ENCODE results near the gene PALB2.

PALB2 gene

DNA sequence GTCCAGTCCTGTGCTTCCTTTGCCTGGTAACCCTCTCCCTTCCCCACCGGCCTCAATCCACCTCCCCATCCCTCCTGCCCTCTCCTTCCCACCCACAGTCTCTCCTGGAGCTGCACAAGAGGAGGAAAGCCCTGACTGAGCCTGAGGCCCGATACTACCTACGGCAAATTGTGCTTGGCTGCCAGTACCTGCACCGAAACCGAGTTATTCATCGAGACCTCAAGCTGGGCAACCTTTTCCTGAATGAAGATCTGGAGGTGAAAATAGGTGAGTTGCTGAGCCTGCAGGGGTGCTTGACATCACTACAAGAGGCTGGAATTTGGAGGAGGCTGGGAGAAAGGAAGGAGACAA, 38.9 kb upstream of the PALB2 start:
- TF ChIP-seq, protein P1, sequence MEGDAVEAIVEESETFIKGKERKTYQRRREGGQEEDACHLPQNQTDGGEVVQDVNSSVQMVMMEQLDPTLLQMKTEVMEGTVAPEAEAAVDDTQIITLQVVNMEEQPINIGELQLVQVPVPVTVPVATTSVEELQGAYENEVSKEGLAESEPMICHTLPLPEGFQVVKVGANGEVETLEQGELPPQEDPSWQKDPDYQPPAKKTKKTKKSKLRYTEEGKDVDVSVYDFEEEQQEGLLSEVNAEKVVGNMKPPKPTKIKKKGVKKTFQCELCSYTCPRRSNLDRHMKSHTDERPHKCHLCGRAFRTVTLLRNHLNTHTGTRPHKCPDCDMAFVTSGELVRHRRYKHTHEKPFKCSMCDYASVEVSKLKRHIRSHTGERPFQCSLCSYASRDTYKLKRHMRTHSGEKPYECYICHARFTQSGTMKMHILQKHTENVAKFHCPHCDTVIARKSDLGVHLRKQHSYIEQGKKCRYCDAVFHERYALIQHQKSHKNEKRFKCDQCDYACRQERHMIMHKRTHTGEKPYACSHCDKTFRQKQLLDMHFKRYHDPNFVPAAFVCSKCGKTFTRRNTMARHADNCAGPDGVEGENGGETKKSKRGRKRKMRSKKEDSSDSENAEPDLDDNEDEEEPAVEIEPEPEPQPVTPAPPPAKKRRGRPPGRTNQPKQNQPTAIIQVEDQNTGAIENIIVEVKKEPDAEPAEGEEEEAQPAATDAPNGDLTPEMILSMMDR (IDR thresholded peaks at IDR 0.05; ENCODE audit: unreplicated experiment in 3 of 3), result no peak
- no peaks in the 10 kb centered on the region for H3K9me3 Mint-ChIP-seq
- peaks cover 22% of the 10 kb centered on the region for H3K4me1 Mint-ChIP-seq
- peaks cover 26% of the 10 kb centered on the region for H3K36me3 Mint-ChIP-seq (ENCODE audit: low read depth)
- H3K27me3 Mint-ChIP-seq (ENCODE audit: low read depth), result no peaks in the 10 kb centered on the region
- no peak overlapping the region for H3K27ac Mint-ChIP-seq
- peak overlapping the region; percentile 90 to 94 (median 91) for H3K4me3 Mint-ChIP-seq

DNA sequence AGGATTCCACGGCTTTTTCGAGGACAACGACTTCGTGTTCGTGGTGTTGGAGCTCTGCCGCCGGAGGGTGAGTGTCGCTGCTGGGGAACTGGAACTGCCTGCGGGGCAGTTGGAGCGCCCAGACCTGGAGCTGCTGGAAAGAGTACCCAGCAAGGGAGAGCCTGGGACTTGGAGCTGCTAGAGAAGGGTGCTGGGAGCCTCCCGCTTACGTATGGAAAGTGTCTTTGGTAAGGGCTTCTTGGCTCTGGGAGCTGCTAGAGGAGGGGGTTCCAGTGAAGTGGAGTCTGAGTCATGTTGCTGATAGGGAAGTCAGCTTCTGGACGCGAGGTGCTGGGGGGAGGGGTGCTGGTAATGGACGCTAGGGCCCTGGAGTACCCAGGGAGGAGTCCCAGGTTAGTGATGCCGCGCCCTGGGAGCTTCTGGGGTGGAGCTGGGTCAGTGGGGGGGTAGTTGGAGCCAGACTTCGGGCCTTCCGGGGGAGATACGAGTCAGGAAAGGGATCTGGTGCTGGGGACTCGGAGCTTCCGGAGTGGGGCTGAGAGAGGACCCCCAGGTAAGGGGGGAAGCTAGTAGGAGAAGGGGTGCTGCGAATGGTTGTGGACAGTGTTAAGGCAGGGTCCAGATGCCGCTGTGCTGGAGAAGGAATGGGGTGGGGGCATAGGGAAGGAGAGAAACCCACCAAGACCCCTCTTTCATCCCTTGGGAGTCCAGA, 38.3 kb upstream of the PALB2 start:
- H3K36me3 Mint-ChIP-seq (ENCODE audit: low read depth), result peaks cover 26% of the 10 kb centered on the region
- peaks cover 23% of the 10 kb centered on the region for H3K4me1 Mint-ChIP-seq
- TF ChIP-seq, protein P1 (IDR thresholded peaks at IDR 0.05; ENCODE audit: unreplicated experiment in 3 of 3), result no peak
- H3K4me3 Mint-ChIP-seq, result peak overlapping the region; percentile 90 to 94 (median 91)
- H3K9me3 Mint-ChIP-seq, result no peaks in the 10 kb centered on the region
- peak overlapping the region in 2 of 3 experiments; percentile 58 to 63 for H3K27ac Mint-ChIP-seq
- no peaks in the 10 kb centered on the region for H3K27me3 Mint-ChIP-seq (ENCODE audit: low read depth)

DNA sequence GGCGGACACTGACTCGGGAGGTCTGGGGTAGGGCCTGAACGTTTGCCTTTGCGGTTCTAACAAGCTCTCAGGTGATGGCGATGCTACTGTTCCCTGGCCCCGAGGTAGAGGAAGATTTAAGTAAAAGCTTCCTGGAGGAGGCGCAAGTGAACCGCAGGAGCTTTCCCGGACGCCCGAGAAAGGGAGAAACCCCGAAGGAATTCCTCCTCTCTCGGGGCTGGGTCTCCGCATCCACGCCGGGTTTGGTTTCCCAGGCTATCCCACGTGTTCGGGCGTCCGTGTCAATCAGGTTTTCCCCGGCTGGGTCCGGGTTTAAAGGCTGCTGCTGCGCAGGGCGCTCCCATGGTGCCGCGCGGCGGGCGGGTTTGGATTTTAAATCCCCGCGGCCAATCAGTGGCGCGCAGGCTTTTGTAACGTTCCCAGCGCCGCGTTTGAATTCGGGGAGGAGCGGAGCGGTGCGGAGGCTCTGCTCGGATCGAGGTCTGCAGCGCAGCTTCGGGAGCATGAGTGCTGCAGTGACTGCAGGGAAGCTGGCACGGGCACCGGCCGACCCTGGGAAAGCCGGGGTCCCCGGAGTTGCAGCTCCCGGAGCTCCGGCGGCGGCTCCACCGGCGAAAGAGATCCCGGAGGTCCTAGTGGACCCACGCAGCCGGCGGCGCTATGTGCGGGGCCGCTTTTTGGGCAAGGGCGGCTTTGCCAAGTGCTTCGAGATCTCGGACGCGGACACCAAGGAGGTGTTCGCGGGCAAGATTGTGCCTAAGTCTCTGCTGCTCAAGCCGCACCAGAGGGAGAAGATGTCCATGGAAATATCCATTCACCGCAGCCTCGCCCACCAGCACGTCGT, 37.5 kb upstream of the PALB2 start, which contains the start of gene PLK1:
Gene PLK1 (plus strand): TSS at position 460 of the 844 bp plus-strand sequence. CDS start 44 bp downstream, at position 504.
- Mint-ChIP-seq H3K27ac (peak within 1 kb of the TSS in 2 of 3 experiments; percentile 58 to 63), H3K4me1 (peaks cover 31% of the 10 kb centered on the region), H3K4me3 (peak within 1 kb of the TSS; percentile 90 to 94 (median 91)), H3K36me3 (ENCODE audit: low read depth) (peaks cover 21% of the 10 kb centered on the region), H3K9me3 (no peaks in the 10 kb centered on the region), H3K27me3 (ENCODE audit: low read depth) (no peaks in the 10 kb centered on the region)
- TF ChIP-seq, protein P1 (IDR thresholded peaks at IDR 0.05; ENCODE audit: unreplicated experiment in 3 of 3), result peak; percentile 26 to 51 (median 26)

DNA sequence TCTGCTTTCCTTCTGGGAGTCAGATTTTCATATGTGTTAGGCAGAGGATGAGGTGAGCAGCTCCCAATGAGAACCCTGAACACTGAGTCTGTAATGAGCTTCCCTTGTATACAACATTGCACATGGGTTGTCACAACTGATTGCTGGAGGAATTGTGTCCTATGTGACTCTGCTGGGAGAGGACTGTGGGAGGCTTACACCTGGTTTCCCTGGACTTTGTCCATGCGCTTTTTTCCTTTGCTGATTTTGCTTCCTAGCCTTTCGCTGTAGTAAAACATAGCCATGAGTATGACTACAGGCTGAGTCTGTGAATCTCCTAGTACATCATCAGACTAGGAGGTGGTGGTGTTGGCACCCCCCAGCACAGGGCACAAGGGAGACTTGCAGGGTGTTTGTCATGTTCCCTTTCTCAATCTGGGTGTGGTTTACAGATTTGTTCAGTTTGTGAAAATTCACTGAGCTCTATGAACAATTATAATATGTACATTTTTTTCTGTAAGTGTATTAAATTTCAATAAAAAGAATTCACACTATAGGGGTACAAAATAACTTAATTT, 35.9 kb upstream of the PALB2 start:
- peak overlapping the region; percentile 90 to 94 (median 91) for H3K4me3 Mint-ChIP-seq
- H3K27me3 Mint-ChIP-seq (ENCODE audit: low read depth), result no peaks in the 10 kb centered on the region
- peaks cover 34% of the 10 kb centered on the region for H3K4me1 Mint-ChIP-seq
- H3K27ac Mint-ChIP-seq, result no peak overlapping the region
- no peaks in the 10 kb centered on the region for H3K9me3 Mint-ChIP-seq
- peaks cover 15% of the 10 kb centered on the region for H3K36me3 Mint-ChIP-seq (ENCODE audit: low read depth)
- TF ChIP-seq, protein P1 (IDR thresholded peaks at IDR 0.05; ENCODE audit: unreplicated experiment in 3 of 3), result no peak

DNA sequence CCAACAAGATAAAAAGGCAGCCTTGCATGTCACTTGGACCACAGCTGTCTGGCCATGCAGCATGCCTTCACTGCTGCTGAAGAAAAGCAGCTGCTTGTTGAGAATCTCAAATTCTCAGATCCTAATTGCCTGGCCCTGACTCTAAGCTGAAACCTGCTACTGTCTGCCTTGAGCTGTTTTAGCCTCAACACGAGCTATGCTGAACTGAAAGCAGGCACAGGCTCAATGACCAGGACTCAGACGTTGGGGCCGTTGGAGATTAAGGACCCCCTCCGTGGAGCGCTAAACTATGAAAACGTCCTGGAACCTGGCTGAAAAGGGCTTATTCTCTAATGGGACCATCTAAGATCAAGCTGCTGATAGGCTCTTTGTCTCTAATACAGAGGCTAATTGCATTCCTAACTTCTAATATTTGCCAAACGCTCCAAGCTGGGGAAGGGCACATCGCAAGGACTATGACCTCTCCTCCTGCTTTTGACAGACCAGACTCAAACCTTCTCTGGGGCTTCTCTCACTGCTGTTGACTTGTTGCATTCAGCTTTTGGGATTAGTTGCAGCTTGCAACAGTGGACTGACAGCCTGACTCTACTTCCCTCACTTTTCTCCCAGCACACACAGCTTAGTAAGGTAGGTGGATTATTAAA, 33.0 kb upstream of the PALB2 start:
- H3K27me3 Mint-ChIP-seq (ENCODE audit: low read depth), result no peaks in the 10 kb centered on the region
- peaks cover 30% of the 10 kb centered on the region for H3K36me3 Mint-ChIP-seq (ENCODE audit: low read depth)
- H3K4me3 Mint-ChIP-seq, result peak overlapping the region in 1 of 3 experiments; percentile 30
- H3K9me3 Mint-ChIP-seq, result no peaks in the 10 kb centered on the region
- H3K4me1 Mint-ChIP-seq, result peaks cover 13% of the 10 kb centered on the region
- TF ChIP-seq, protein P1 (IDR thresholded peaks at IDR 0.05; ENCODE audit: unreplicated experiment in 3 of 3), result no peak
- peak overlapping the region; percentile 54 to 71 (median 68) for H3K27ac Mint-ChIP-seq
